WI38 (cell line): ENCODE data around the gene INPP5D.

Experiments
- H3K4me3 ChIP-seq: 2 replicates; pipeline ENCODE4 v1.5.1; 2011; ENCODE audit warnings: low read depth, mild to moderate bottlenecking, control low read depth, low read length
- TF ChIP-seq, protein P1 (sequence below): IDR thresholded peaks from 2 replicates; pipeline ENCODE4 v1.5.1; 2012; ENCODE audit warnings: low read depth, mild to moderate bottlenecking, control low read depth, low read length

INPP5D gene

DNA sequence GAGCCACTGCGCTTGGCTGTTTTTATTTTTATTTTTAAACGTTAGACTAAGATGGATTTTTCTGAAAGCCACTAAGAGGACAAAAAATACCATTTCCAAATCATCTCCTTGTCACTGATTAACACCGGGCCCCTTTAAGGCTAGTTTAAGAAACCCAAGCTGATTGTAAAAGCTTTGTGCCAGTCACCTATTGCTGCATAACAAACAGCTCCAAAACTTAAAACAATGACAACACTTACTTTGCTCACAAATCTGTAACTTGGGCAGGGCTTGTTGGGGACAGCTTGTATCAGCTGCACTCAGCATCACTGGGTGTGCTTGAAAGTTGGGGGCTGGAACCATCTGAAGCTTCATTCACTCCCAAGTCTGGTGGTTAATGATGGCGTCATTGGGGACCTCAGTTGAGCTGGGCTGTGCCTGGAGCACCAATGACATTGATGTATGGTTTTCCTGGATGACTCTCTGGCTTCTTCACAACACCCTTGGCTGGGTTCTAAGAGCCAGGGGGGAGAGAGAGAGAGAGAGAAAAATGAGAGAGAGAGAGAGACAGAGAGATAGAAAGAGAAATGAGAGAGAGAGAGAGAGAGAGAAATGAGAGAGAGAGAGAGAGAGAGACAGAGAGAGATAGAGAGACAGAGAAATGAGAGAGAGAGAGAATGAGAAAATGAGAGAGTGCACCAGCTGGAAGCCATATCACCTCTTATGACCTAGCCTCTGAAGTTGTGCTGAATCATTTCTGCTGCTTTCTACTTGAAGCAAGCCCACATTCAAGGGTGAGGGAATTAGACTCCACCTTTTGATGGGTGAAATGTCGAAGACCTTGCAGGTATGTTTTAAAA, 165.3 kb downstream of the INPP5D start:
- TF ChIP-seq, protein P1, sequence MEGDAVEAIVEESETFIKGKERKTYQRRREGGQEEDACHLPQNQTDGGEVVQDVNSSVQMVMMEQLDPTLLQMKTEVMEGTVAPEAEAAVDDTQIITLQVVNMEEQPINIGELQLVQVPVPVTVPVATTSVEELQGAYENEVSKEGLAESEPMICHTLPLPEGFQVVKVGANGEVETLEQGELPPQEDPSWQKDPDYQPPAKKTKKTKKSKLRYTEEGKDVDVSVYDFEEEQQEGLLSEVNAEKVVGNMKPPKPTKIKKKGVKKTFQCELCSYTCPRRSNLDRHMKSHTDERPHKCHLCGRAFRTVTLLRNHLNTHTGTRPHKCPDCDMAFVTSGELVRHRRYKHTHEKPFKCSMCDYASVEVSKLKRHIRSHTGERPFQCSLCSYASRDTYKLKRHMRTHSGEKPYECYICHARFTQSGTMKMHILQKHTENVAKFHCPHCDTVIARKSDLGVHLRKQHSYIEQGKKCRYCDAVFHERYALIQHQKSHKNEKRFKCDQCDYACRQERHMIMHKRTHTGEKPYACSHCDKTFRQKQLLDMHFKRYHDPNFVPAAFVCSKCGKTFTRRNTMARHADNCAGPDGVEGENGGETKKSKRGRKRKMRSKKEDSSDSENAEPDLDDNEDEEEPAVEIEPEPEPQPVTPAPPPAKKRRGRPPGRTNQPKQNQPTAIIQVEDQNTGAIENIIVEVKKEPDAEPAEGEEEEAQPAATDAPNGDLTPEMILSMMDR, result no peak
- no peak overlapping the region for H3K4me3 ChIP-seq

DNA sequence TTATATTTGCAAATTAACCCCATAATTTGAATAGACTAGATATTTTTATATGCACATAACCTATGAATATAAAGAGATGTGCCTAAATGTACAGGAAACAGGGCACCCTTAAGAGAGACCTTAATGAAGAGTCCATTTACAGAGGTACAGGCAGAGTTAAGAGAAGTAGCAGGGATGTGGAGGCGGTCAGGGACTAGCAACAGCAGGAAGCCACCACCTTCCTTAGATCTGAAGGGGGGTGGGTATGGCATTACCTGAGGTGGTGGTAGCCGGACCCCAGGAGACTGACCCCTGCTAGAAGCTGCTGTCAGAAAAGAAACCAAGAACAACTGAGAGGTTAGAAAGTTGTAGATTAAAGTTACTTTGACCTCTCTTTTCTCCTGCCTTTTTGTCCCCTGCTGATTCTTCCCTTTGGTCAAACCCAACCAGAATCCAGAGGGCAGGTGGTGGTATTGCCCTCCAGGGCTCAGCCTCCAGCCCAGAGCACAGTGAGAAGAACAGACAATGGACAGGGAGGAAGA, 166.4 kb downstream of the INPP5D start:
- TF ChIP-seq, protein P1, result no peak
- no peak overlapping the region for H3K4me3 ChIP-seq

DNA sequence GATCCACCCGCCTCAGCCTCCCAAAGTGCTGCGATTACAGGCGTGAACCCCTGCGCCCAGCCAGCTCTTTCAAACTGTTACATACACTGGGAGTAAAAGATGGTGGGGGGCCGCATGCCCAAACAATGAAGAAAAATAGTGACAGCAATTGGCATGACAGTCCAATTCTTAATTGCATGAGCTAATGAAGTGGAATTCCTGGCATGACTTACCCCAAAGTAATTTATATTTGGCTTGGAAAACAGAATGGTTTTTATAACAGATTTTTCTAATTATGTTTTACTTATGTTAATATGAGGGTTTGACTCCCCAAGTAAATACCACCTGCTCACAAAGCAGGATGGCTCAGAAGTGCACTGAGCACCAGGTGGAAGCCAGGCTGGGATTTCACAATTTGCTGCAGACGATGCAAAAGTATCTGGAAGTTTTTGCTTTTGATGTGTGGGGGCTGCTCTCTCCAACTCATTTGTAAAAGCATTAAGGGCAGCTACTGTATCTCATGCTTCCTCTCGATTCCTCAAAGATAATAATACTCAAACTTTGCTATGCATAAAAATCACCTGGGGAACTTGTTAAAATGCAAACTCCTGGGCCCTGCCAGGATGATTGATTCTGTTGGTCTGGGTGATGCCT, 167.3 kb downstream of the INPP5D start:
- TF ChIP-seq, protein P1, result no peak
- no peak overlapping the region for H3K4me3 ChIP-seq

DNA sequence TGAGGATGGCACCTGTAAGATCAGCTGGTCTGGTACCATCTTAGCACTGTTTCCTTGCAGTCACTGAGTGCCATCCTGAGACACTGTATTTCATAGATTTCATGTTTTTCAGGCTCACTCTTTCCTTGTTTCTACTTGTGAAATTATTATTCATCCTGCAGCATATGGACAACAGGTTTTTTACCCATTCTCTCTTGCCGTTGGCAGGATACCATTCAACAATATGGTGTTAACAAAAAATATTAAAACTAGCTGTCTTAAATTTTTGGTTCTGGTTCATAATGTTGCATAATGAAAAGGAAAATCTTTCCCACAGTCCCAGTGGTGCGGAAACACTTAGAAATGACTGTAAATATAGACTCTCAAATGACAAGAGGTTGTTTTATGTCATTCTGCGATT, 168.2 kb downstream of the INPP5D start:
- no peak overlapping the region for H3K4me3 ChIP-seq
- TF ChIP-seq, protein P1, result no peak

DNA sequence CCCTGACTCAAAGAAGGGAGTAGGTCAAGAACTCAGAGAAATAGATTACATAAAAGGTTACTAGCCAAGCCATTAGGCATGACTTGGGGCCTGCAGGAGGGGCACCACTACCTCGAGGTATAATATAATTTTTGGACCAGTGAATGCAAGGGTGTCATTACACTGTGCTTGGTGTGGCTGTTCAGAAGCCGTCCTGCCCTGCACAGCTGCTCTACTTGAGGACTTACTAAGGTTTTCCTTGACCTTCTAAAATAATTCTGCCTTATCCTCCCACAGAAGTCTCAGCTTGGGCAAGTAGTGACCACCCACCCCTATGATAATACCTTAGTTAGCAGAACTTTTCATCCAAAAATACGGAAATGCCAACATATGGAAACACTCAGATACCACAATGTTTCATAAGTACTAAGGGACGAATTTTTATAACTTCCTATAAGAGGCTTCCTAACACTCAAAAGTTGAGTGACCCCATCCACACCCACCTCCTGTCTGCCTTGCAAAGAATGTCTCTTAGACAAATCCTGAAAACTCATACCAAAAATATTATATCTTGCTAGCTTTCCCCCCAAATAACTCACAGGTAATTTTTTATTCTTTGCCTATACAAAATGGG, 173.6 kb downstream of the INPP5D start:
- TF ChIP-seq, protein P1, result no peak
- H3K4me3 ChIP-seq, result no peak overlapping the region

DNA sequence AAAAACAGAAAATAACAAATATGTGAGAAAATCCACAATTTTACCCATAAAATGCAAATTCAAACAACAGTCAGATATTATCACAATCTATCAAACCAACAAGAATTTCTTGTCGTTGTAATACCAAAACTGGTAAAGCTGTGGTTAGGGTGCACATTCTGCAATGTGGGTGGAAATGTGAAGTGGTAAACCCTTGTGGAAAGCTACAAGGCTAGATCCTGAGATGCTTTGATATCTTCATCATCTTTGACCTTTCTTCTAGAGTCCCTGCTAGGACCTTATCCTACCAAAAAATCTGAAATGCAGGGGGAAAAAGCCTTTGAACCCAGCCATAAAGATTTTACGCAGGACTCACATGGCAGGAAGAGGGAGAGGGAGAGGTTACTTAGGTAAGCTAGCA, 174.1 kb downstream of the INPP5D start:
- H3K4me3 ChIP-seq, result no peak overlapping the region
- TF ChIP-seq, protein P1, result no peak

DNA sequence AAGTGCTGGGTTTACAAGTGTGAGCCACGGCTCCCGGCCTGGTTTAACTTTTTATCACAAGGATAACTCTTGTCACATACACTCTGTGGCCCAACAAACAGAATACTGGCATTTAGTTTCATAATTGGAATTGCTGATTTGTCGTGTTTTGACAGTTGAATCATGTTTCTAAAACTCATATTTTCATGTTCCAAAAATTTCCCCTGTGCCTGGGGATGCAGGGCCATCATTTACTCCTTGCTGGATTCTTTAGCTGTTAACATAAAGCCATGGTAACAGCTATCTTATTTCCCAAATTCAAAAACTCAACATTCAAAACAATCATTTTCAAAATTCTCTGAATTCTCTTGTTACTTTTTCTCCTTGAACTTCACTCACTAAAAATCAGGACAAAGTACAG, 174.9 kb downstream of the INPP5D start:
- TF ChIP-seq, protein P1, result no peak
- H3K4me3 ChIP-seq, result no peak overlapping the region
